HEK293T (cell line): ENCODE results near the gene MKRN1.

ENCODE experiments used
- ARNT ChIP-seq: fragments of 450-650 bp; IDR thresholded peaks from 2 replicates; pipeline ENCODE4 v1.6.1; 2017; ENCODE audit warnings: mild to moderate bottlenecking
- BHLHE40 ChIP-seq: fragments of 450-650 bp; IDR thresholded peaks from 2 replicates; pipeline ENCODE4 v1.6.1; 2016; ENCODE audit warnings: mild to moderate bottlenecking, moderate library complexity, borderline replicate concordance
- FOXA1 ChIP-seq: fragments of 450-650 bp; IDR thresholded peaks from 2 replicates; pipeline ENCODE4 v1.6.1; 2016; ENCODE audit warnings: mild to moderate bottlenecking
- L3MBTL2 ChIP-seq: fragments of 450-650 bp; conservative IDR thresholded peaks from 2 replicates; pipeline ENCODE4 v1.6.1; 2016; ENCODE audit warnings: mild to moderate bottlenecking
- SUZ12 ChIP-seq: fragments of 450-650 bp; IDR thresholded peaks from 2 replicates; pipeline ENCODE4 v1.6.1; 2016; ENCODE audit warnings: mild to moderate bottlenecking
- TARDBP ChIP-seq: fragments of 450-650 bp; IDR thresholded peaks from 2 replicates; pipeline ENCODE4 v1.6.1; 2016
- ZNF384 ChIP-seq: fragments of 450-650 bp; IDR thresholded peaks from 2 replicates; pipeline ENCODE4 v1.6.1; 2016

DNA sequence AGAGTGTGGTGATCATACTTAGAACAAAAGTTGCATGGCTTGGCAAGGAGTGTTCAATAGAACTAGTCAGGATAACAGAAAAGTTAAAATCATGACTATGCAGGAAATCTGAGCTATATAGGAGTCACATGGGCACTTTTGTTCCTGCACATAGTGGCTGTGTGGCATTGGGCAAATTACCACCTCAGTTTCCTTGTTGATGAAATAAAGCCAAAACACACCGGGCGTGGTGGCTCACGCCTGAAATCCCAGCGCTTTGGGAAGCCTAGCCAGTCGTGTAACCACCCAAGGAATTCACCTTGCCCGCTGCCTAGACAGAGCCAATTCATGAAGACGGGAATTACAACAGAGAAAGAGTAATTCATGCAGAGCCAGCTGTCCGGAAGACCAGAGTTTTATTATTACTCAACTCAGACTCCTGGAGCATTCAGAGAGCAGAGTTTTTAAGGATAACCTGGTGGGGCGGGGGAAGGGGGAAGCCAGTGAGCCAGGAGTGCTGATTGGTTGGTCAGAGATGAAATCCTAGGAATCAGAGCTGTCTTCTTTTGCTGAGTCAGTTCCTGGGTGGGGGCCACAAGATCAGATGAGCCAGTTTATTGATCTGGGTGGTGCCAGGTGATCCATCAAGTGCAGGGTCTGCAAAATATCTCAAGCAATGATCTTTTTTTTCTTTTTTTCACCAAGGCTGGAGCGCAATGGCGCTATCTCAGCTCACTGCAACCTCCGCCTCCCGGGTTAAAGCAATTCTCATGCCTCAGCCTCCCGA, 6.4 kb upstream of the MKRN1 start:
- TF ChIP-seq FOXA1, result no peak
- TF ChIP-seq ZNF384, result no peak
- TF ChIP-seq L3MBTL2, result no peak
- TF ChIP-seq ARNT, result no peak
- no peak for TF ChIP-seq SUZ12
- no peak for TF ChIP-seq BHLHE40
- TF ChIP-seq TARDBP, result no peak
